GM21717 (cell line): ENCODE measurements around the gene SPATA6L.
A peak's percentile ranks its signal among the peaks of the same experiment; 100 is the strongest.
"Not testable (repeated sequence)": the region's sequence is repeated elsewhere in the genome, so short reads cannot be mapped to it uniquely, and the experiment has no call there.

Experiments
- ATAC-seq: cut with Tn5 transposase; IDR thresholded peaks from one replicate; pipeline ENCODE4 v1.9.1; 2021; ENCODE audit warnings: mild to moderate bottlenecking, moderate library complexity; ENCODE audit not compliant: unreplicated experiment

SPATA6L gene

GRCh38 chr9:4678679-4679267 is 12.5 kb upstream of the SPATA6L start:
- no peak for ATAC-seq

- ATAC-seq = no peak
Measured at GRCh38 chr9:4677392-4677791, 11.1 kb upstream of the SPATA6L start.

- no peak for ATAC-seq
Measured at GRCh38 chr9:4674783-4675182, 8.5 kb upstream of the SPATA6L start.

GRCh38 chr9:4671737-4672136 is 5.5 kb upstream of the SPATA6L start:
- no peak for ATAC-seq

GRCh38 chr9:4670591-4670990 is 4.3 kb upstream of the SPATA6L start:
- no peak for ATAC-seq

GRCh38 chr9:4669890-4670289 is 3.6 kb upstream of the SPATA6L start:
- ATAC-seq = no peak

GRCh38 chr9:4668604-4669003 is 2.3 kb upstream of the SPATA6L start:
- ATAC-seq = no peak

GRCh38 chr9:4667681-4668080 is 1.4 kb upstream of the SPATA6L start:
- no peak for ATAC-seq

- no peak for ATAC-seq
Measured at GRCh38 chr9:4665357-4665756, 923 bp downstream of the SPATA6L start.

GRCh38 chr9:4663956-4664355 is 2.3 kb downstream of the SPATA6L start:
- no peak for ATAC-seq

- no peak for ATAC-seq
Measured at GRCh38 chr9:4662989-4663792, 3.1 kb downstream of the SPATA6L start.

- ATAC-seq = peak; percentile 85
Measured at GRCh38 chr9:4662108-4662988, 3.9 kb downstream of the SPATA6L start, which contains the start of gene PLPP6. Gene PLPP6, plus strand, starts transcription at chr9:4662294. Its CDS starts 82 bp downstream, at chr9:4662376.

- ATAC-seq = no peak
Measured at GRCh38 chr9:4661611-4662010, 4.7 kb downstream of the SPATA6L start.

GRCh38 chr9:4661165-4661564 is 5.1 kb downstream of the SPATA6L start:
- no peak for ATAC-seq

- ATAC-seq = not testable (repeated sequence)
Measured at GRCh38 chr9:4660665-4661064, 5.6 kb downstream of the SPATA6L start.

GRCh38 chr9:4657426-4658159 is 8.7 kb downstream of the SPATA6L start:
- no peak for ATAC-seq

- no peak for ATAC-seq
Measured at GRCh38 chr9:4656621-4657020, 9.7 kb downstream of the SPATA6L start.

GRCh38 chr9:4656196-4656595 is 10.1 kb downstream of the SPATA6L start:
- ATAC-seq = not testable (repeated sequence)

- no peak for ATAC-seq
Measured at GRCh38 chr9:4654538-4654937, 11.7 kb downstream of the SPATA6L start.

GRCh38 chr9:4654084-4654483 is 12.2 kb downstream of the SPATA6L start:
- ATAC-seq = no peak

GRCh38 chr9:4642351-4642750 is 23.9 kb downstream of the SPATA6L start:
- no peak for ATAC-seq
